GM12878 (cell line): ENCODE data around the gene ARHGEF25.

Experiments used
- ATF7 ChIP-seq: fragments of 450-650 bp; IDR thresholded peaks from 2 replicates; pipeline ENCODE4 v1.6.1; 2016; ENCODE audit warnings: low read depth, mild to moderate bottlenecking
- CBX5 ChIP-seq: sonication (generic); IDR thresholded peaks from 2 replicates; pipeline ENCODE4 v1.6.1; 2016; ENCODE audit warnings: low read depth, moderate library complexity, mild to moderate bottlenecking, inconsistent platforms
- CHD2 ChIP-seq: IDR thresholded peaks from 2 replicates; pipeline ENCODE4 v1.6.1; 2011; ENCODE audit warnings: low read depth, low read length, improper control_type of control experiment, borderline replicate concordance
- SP1 ChIP-seq: IDR thresholded peaks from one replicate; pipeline ENCODE4 v1.6.1; 2011; ENCODE audit warnings: low read depth, low read length
- ZBTB40 ChIP-seq: fragments of 450-650 bp; IDR thresholded peaks from 2 replicates; pipeline ENCODE4 v1.6.1; 2016; ENCODE audit warnings: mild to moderate bottlenecking, moderate library complexity, borderline replicate concordance

GRCh38 chr12:57586128-57586527 lies 25.1 kb upstream of the ARHGEF25 start:
- TF ChIP-seq CBX5 = no peak
- no peak for TF ChIP-seq ZBTB40
- TF ChIP-seq ATF7 = no peak
- no peak for TF ChIP-seq CHD2
- TF ChIP-seq SP1 = no peak
